Measurements from ENCODE around the gene MAS1L.

MAS1L gene

DNA sequence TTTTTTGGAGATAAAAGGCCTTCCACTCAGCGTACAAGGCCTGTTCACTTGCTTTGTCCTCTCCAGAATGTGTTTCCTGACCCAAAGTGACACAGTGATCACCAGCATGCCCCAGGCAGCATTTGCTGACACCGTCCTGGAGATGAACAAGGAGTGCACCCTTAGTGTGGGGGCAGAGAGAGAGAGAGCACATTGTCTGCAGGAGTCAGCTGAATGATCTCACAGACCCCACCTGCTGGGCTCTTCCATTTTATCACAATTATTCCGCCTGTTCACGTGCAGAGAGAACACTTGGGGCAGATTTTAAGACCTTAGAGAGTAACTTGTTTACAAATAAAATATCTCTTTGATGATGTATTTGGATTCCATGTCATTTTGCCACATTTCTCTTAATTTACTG, 22.4 kb upstream of the MAS1L start:
- DNase-seq: no peak

DNA sequence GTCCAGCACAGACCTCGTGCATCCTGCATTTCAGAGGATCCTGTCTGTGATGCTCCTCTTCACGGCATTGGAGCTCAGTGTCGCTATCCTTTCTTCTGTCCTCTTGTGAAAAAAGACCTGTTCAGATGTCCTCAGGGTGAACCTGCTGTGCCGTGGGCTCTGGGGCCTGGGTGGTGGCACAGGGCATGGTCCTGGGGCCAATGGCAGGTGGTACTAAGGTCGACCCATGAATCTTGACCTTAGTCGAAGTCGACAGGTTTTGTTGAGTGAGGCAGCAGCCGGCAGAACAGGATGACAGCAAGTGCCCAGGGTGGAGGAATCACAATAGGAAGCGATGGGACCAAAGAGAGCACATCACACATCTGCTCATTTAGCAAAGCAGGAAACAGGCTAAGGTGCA, 22.0 kb upstream of the MAS1L start:
- no peak for DNase-seq

DNA sequence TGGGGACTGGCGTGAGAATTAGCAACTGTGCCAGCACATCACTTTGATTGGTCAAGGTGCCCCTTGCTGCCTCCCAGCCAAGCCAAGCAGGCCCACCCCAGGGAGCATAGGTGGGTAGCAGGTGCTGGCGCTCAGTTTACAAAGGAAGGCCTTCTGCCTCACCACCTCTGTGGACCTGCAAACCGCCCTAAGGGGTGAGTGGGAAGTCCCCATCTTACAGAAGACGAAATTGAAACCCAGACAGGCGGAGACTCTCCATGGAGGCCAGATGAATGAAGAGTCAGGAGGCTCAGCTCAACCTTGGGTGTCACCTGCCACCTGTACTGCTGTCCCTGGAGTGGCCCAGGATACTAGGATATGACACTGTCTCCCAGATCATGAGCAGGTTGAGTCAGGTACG, 21.5 kb upstream of the MAS1L start:
- DNase-seq: no peak

DNA sequence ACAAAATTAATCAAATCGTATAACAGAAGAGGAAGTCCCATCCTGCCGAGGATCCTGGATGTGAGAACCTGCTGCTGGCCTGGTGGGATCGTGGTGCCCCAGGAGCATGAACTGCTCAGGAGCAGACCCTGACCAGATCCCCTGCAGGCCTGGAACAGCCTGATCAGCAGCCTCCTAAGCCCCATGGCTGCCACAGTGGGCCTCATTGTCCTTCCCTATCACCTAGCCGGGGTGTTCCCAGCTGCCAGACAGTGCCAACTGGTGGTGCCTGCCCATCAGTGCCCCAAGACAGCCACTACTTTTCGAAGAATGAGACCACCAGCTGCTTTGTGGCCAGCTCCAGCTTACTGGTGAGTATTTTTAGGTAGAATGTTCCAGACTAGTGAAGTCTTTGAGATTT, 19.6 kb upstream of the MAS1L start:
- DNase-seq: no peak

DNA sequence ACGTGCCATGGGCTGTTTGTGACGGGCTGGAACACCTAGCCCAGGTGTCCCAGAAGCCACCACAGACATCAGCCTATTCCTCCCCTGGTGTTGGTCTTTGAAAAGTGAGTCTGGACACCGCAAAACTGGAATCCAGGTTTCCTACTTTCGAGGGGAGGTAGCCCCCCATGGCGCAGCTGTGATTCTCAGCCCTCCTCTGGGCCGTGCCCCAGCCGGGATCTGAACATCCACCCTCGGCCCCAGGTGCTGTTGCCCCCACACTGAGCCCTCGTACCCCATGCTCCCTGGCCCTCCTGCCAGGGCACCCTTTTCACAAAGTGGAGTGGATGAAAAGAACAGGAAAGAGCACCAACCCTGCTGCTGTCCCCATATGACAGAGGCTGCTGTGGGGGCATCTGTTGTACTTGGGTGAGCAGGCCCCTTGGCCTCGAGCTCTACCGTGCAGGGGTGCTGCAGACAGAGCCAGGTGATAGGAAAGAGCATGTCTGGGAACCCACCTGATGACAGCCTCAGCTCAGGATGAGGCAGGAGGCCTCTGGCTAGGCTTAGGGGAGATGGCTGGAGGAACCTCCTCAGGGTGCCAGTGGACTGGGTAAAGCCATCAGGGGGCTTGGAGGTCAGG, 18.8 kb upstream of the MAS1L start:
- DNase-seq: no peak

DNA sequence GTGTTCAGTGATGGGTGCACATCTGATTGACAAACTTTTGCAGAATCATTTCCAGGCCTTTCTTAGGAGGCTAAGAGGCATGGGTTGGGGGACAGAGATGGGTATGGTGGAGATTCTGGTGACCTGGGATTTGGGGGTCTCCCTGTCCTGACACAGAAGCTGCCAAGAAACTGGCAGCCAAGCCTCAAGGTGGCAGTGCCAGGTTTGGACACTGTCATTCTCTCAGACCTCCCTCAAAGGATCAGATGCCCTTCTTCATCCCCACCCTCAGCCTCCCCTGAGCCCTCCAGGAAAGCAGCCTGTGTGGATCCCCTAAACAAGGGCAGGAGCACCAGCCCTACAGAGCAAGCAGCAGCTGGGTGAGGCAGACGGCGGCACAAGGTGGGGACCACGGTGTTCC, 18.1 kb upstream of the MAS1L start:
- no peak for DNase-seq

DNA sequence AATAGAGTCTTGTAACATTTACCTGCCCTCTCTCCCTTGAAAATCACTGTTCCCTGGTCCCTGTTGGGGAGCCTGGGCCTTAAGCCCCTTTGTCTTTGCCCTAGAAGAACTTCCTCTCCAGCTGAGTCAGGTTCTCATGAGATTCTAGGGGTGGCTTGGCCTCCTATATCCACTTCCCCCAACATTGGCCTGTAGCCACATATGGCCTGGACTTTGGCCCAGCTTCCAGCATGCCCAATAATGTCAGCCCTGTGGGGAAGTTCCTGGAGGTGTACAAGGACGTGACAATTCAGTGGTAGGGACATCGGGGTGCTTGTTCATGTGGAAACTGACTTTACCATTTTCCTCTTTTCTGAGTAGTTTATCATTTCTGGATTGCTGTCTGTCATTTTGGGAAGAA, 17.2 kb upstream of the MAS1L start:
- DNase-seq: no peak

DNA sequence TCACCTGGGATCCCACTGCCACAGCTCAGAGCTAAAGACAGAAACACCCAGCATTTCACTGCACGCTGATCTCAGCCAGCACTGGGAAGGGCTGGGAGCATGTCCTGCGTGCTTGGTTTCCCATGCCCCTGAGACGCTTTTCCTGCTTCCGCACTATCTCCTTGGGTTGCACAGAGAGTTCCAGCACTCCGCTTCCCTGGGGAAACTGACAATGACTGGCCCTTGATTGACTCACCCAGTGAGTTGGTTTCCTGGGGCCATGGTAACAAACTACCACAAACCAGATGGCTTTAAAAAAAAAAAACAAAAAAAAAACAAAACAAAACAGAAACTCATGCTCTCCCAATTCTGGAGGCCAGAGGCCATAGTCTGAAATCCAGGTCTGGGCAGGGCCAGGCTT, 14.8 kb upstream of the MAS1L start:
- DNase-seq: peak; percentile 19

DNA sequence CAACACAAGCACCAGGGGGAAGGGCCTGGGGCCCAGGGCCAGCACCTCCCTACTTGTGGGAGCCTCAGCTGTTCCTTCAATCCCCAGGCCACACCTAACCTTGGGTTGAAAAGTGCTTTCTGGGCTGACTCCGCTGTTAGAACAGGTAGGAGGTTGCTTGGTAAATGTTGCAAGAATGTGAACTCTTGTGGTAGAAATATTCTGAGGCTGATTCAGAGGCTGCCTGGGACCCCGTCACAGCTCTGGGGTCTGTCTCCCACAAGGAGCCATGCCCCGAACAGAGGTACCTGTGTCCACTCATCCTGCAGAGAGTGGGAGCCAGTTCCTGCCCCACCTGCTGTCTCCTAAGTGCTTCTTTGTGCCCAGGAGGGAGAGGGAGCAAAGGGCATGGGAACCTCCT, 14.4 kb upstream of the MAS1L start:
- DNase-seq: no peak

DNA sequence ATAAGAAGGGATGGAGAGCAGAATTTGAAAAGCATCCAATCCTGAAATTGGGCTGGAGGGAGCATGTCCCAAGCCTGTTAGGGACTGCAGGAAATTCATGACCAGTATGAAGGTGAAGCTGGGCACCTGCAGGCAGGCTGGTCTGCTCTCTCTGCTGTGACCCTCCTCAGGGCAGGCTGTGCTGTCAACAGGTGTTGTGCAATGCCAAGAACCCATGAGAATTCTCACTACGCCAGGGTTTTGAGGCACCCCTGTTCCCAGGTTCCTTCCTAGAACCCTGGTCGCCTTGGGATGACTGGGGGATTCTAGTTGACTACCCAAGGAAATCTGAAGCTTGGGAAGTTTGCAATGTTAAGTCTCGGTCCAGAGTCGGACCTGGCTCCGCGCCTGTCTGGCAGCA, 13.3 kb upstream of the MAS1L start:
- DNase-seq: no peak

DNA sequence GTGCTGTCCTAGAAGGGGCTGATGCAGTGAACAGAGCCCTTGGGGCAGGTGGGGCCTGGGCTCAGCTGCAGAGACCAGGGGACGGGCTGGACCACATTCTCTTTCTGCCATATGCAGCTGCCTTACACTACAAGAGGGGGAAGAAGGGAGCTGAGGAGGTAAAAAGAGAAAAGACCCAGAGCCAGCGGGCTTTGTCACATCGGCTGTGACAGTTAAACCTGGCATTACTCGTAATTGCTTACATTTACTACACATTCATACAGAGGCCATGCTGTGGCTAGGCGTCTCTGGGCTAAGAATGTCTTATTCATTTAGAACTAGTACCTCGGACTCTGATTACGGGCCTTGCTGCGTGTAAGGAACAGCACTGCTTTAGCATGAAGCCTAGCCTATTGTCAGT, 12.8 kb upstream of the MAS1L start:
- no peak for DNase-seq

DNA sequence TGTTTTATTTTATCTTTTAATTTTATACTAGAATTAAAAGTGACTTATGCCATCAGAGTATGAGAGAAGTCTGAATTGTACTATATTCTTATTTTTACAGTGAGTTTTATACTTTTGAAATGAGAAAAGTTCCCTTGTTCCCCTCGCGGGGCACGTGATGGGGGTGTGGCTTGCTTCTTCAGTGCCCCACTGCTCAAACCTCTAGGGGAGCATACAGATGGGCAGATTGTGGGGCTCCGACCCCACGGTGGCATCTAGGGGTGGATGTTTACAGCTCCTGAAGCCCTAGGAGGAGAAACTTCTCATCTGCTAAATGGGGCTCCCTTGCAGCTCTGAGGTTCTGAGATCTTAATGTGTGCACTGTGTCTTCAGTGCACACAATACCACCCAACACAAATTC, 11.9 kb upstream of the MAS1L start:
- no peak for DNase-seq

DNA sequence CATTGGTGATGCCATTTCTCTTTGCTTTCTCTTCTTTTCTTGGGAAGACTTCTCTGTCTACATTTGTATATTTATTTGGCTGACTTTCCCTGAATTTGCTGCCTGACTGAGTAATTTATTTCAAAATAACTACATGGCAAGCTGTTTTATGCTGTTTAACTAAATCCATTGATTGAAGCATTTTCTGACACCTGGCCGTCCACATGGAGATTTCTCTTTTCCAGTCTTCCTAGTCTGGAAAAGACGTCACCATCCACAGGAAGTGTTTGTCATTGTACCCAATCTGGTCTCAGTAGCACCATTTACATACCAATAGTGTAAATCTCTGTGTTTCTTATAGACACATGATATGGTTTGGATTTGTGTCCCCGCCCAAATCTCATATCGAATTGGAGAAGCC, 9.2 kb upstream of the MAS1L start:
- no peak for DNase-seq

DNA sequence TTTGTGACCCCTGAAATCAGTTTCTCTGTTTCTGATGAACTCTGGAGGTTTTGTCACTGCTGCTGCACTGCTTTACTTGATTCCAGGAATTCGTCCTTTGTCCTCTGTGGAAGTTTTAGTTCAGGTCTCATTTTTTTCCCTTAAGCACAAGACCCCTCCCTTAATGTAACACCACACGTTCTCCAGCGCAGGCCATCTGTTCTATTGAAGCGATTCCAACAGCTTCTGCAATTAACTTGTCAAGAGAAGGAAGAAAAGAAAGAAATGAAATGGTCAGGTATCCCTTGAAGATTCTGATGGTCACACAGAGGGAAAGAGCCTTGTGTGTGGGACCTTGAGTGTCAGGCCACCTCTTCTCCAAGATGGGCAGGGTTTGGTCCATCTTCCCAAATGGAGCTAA, 7.8 kb upstream of the MAS1L start:
- DNase-seq: no peak

DNA sequence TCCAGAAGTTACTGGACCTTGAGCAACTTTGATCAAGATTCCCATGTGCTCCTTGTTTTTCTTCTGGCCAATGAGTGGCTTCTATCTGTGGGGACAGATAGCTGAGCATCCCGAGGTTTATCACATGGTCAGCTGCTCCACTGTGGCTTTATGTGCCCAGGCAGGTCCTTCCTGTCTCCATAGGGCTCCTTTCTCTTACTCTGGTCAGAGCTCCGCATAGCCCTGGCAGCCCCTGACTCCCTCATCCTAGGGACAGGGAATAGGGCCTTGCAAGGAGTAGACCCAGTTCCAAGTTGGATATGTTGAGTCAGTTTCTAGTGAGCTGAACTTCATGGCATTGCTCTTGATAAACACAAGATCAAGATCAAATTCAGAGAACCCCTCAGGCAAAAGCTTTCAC, 6.4 kb upstream of the MAS1L start:
- no peak for DNase-seq

DNA sequence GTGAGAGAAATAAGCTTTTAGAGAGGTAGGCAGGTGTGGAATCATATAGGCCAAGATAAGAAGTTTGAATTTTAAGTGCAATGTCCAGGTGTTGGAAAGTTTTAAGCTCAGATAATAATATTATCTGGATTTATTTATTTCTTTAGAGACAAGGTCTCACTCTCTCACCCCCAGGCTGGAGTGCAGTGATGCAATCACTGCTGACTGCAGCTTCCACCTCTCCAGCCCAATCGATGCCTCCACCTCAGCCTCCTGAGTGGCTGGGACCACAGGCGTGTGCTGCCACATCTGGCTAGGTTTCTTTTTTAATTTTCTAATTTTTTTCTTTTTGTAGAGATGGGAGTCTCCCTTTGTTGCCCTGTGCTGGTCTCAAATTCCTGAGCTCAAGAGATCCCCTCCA, 5.5 kb upstream of the MAS1L start:
- no peak for DNase-seq

DNA sequence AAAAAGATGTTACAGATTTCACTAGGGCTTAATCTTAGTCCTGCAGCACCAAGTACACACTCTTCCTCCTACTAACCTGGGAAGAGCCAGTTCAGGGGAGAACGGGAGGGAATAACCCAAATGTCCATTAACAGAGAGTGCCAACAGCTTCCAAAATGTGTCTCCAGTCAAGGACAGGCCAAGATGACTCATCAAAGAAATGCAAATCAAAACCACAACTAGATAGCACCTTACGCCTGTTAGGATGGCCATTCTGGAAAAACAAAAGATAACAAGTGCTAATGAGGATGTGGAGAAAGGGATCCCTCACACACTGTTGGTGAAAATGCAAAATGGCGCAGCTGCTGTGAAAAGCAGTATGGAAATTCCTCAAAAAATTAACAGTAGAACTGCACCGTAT, 3.8 kb upstream of the MAS1L start:
- DNase-seq: no peak

DNA sequence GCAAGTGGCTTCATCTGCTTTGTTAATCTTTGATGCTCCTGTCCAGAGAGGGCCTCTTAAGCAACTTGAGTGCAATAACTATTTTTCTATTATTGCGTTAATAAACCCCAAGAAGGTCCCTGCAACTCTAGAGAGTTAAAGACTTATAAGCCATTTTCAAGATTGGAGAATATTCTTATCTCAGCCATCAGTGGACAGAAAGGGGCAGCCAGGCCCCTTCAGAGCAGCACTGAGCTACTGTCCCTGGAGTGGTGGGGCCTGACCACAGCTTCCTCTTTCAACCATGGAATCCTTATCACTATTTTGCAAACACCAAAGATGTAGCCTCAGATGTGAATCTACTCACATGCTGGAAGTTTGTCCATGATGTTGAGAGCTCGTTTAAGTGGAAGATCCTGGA, 2.8 kb upstream of the MAS1L start:
- no peak for DNase-seq

DNA sequence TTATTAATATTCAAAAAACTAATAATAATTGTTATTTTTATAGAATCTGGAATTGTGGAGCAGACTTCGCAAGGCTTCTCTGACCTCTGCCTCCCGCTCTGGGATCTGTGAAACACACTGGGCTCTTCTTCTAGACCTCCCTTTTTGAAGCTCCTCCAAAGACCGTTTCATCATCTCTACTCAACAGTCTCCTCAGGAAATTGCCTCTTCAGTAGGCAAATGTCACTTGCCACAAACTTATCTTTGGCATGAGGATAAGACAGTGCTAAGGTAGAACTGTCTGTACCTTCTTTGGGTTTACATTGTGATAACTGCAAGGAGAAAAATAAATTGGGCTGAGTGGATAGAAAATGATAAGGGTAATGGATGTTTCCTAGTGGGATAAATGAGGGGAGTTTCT, 2.3 kb upstream of the MAS1L start:
- DNase-seq: no peak

DNA sequence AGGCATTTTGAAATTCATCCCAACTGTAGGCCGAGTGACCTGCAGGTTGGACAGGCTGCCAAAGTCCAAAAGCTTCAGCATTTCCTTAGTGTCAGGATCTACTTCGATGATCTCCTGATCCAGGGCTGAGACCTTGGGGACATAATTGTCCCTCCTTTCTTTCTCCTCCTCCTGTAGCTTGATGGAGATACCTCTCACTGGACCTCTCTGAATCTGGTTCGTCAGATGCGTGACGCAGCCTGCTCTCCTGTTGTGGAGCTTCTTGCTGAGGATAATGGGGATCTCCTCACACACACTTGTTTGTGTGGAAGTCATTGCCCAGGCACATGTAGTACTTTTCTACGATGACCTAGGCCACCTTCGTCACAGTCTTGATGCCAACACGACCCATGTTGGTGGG, 1.5 kb upstream of the MAS1L start:
- DNase-seq: no peak

DNA sequence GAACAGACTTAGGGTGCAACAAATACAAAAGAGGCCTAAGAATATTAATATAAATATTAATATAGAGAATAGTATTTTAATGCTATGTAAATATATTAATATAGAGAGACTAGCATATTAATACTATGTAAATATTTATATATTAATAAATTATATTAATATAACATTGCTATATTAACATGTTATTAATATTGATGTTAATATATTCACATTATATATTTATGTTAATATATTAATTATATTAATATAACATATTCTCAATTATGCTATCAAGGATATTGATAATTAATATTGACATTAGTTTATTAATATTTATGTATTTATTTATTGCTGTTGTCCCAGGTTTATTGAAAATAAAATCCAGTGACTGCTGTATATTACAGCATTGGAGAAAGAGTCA, 1.1 kb upstream of the MAS1L start:
- DNase-seq: no peak

DNA sequence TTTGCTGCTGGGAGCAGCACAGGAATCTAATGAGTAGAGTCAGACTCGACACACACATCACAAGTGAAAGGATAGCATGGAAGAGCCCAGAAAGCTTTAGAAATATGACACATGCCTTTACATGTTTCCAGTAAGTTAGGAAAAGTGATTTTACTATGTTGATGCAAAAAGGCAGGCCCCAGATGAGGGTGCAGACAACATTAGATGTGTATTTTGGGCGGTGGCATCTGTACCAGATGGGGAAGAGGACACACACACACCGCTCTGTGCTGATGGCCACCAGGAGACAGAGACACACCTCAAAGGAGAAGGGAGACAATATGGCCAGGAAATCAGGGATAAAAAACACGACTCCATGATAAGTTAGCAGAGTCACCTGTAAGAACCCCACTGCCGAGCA, 625 bp downstream of the MAS1L start:
- DNase-seq: no peak

DNA sequence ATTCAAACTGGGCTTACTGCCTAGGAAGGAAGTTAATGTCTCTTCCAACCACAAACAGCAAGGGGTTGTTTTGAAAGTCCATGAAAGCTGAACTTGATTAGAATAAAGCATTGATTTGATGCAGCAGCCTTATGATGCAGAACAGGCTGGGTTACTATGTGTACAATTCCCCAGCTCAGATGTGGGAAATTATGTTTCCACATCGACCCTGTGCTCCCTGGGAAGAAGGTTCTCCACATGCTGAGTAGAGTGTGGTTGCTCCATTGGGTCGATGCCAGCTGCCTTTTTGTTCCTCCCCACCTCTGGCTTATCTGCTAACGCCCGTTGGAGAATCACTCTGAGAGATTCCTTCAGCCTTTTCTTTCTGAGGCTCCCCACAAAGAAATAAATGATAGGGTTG, 1.2 kb downstream of the MAS1L start:
- no peak for DNase-seq

DNA sequence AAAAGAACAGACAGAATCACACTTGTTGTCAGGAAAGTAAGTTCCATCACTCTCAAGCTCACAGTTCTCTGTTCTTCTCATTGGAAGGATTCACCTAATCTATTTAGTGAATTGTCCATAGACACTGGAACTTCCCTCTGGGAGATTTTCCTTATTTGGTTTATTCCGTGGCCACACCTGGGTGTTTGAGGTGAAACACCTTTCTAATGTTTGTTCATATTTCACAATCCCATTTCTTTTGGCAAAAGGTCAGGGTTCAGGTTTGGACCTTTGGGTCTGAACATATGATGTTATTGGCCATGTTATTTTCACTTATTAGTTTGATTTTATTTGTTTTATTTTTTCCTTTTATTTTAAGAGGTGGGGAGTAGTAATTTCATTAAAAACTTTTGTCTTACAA, 4.0 kb downstream of the MAS1L start:
- DNase-seq: no peak

DNA sequence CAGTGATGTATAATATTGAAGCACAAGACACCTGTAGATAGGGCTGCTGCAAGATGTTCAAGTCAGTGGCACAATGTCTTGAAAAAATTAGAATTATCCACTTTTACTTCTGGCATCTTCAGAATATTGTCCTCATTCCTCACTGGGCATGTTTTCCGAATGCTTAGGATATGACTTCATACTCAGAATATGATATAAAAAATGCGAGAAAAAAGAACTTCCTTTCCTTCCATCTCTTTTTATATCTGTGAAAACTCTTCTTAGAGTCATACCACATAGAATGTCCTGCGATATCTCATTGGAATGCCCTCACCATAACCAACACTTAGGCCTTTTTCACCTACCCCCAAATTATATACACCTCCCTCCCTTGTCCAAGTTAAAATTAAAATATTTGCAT, 4.6 kb downstream of the MAS1L start:
- DNase-seq: no peak

DNA sequence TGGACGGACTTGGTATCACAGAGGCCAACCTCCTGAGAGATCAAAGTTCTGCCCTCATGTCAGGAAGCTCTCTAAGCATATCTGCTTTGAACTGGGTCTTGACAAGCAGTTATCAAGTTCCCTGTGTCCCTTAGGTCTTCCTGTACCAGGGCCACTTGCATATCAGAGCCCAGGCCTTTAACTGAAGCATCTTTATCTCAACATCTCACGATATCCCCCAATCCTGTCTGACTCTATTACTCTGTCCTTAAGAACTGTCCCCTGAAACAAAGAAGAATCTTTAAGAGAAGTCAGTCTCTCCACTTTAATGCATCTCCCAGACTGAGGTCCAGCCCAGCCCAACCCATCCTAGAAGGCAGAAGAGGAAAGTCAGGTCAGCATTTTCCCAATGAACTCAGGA, 8.2 kb downstream of the MAS1L start:
- DNase-seq: no peak

All from fibroblast of skin of scalp (primary cell).